Osteocyte (in vitro differentiated cells): ENCODE measurements around the gene SBK3. TPM values are rescaled to one million over a fixed set of nuclear protein-coding genes. Genes with fewer than 3 reads are reported as not detected.
A peak's percentile ranks its signal among the peaks of the same experiment; 100 is the strongest.

ENCODE experiments used
- DNase-seq: peaks from one replicate; pipeline ENCODE4 v3.0.0; 2021; ENCODE audit warnings: mixed read lengths; ENCODE audit not compliant: unreplicated experiment; ENCODE audit errors: extremely low spot score
- H3K27ac Mint-ChIP-seq: one replicate; pipeline ENCODE4 v1.8.0; 2021; ENCODE audit warnings: mild to moderate bottlenecking, mixed read lengths; ENCODE audit not compliant: unreplicated experiment
- H3K27me3 Mint-ChIP-seq: one replicate; pipeline ENCODE4 v1.8.0; 2021; ENCODE audit warnings: mixed read lengths; ENCODE audit not compliant: unreplicated experiment
- H3K36me3 Mint-ChIP-seq: one replicate; pipeline ENCODE4 v1.8.0; 2021; ENCODE audit warnings: mixed read lengths; ENCODE audit not compliant: unreplicated experiment
- H3K4me1 Mint-ChIP-seq: one replicate; pipeline ENCODE4 v1.8.0; 2021; ENCODE audit warnings: mixed read lengths; ENCODE audit not compliant: unreplicated experiment
- H3K4me3 Mint-ChIP-seq: one replicate; pipeline ENCODE4 v1.8.0; 2021; ENCODE audit warnings: mild to moderate bottlenecking, moderate library complexity, mixed read lengths; ENCODE audit not compliant: unreplicated experiment
- H3K9me3 Mint-ChIP-seq: one replicate; pipeline ENCODE4 v1.8.0; 2021; ENCODE audit warnings: mixed read lengths; ENCODE audit not compliant: unreplicated experiment
- total RNA-seq: library from RNA; stranded (reverse); gene quantifications from 2 replicates; pipeline ENCODE4 v1.2.1, GENCODE V29; 2021
- TF ChIP-seq, protein P1 (sequence below): fragments of 200-600 bp; sonication (generic); IDR thresholded peaks from 2 replicates; pipeline ENCODE4 v1.5.0; 2021; ENCODE audit warnings: antibody characterized with exemption, mild to moderate bottlenecking, moderate library complexity

SBK3 gene
- total RNA-seq, 1 donor from 2014 or later: not detected

DNA sequence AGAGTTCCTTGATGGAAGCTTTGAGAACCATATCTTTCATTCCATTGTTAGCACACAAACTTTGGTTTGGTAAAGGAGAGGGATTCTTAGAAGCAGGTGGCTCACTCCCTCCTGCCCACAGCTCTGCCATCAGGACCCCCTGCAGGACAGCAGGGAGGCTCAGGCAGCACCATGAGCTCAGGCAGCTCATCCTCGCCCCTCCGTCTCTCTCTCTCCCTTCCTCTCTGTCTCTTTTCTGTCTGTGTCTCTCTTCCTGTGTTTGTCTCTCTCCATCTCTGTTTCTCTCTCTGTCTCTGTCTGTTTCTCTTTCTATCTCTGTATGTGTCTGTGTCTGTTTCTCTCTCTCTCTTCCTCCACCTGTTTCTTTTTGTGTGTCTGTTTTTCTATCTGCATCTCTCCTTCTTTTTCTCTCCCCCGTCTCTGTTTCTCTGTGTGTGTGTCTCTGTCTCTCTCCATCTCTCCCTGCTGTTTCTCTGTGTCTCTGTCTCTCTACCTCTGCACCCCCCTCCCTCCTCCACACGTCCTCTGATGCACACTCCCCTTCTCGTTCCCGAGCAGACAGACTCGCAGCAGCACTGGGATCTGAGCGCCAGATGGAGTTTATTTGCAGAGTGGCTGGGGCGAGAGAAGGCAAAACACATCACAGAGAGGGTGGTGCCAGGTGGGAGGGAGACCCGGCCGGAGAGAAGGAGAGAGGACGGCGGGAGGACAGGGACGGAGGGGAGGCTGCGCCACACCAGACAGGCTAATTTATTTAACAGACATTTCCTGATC lies 17.1 kb downstream of the SBK3 start:
- no peaks in the 10 kb centered on the region for H3K9me3 Mint-ChIP-seq
- H3K27ac Mint-ChIP-seq: no peak overlapping the region
- no peak for DNase-seq
- H3K36me3 Mint-ChIP-seq: no peaks in the 10 kb centered on the region
- no peak overlapping the region for H3K4me3 Mint-ChIP-seq
- H3K27me3 Mint-ChIP-seq: no peaks in the 10 kb centered on the region
- peaks cover 2% of the 10 kb centered on the region for H3K4me1 Mint-ChIP-seq
- TF ChIP-seq, protein P1, sequence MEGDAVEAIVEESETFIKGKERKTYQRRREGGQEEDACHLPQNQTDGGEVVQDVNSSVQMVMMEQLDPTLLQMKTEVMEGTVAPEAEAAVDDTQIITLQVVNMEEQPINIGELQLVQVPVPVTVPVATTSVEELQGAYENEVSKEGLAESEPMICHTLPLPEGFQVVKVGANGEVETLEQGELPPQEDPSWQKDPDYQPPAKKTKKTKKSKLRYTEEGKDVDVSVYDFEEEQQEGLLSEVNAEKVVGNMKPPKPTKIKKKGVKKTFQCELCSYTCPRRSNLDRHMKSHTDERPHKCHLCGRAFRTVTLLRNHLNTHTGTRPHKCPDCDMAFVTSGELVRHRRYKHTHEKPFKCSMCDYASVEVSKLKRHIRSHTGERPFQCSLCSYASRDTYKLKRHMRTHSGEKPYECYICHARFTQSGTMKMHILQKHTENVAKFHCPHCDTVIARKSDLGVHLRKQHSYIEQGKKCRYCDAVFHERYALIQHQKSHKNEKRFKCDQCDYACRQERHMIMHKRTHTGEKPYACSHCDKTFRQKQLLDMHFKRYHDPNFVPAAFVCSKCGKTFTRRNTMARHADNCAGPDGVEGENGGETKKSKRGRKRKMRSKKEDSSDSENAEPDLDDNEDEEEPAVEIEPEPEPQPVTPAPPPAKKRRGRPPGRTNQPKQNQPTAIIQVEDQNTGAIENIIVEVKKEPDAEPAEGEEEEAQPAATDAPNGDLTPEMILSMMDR: peak; percentile 39

- H3K4me1 Mint-ChIP-seq: peaks cover 2% of the 10 kb centered on the region
- no peak for DNase-seq
- no peaks in the 10 kb centered on the region for H3K27me3 Mint-ChIP-seq
- TF ChIP-seq, protein P1: no peak
- H3K4me3 Mint-ChIP-seq: no peak overlapping the region
- H3K9me3 Mint-ChIP-seq: no peaks in the 10 kb centered on the region
- H3K36me3 Mint-ChIP-seq: no peaks in the 10 kb centered on the region
- H3K27ac Mint-ChIP-seq: no peak overlapping the region
Observed at GRCh38 chr19:55527197-55528029, 17.9 kb downstream of the SBK3 start.

- H3K27me3 Mint-ChIP-seq: no peaks in the 10 kb centered on the region
- H3K4me3 Mint-ChIP-seq: no peak overlapping the region
- TF ChIP-seq, protein P1: no peak
- DNase-seq: no peak
- no peaks in the 10 kb centered on the region for H3K36me3 Mint-ChIP-seq
- H3K4me1 Mint-ChIP-seq: peaks cover 5% of the 10 kb centered on the region
- H3K9me3 Mint-ChIP-seq: no peaks in the 10 kb centered on the region
- H3K27ac Mint-ChIP-seq: no peak overlapping the region
Observed at GRCh38 chr19:55526216-55527196, 18.8 kb downstream of the SBK3 start.

DNA sequence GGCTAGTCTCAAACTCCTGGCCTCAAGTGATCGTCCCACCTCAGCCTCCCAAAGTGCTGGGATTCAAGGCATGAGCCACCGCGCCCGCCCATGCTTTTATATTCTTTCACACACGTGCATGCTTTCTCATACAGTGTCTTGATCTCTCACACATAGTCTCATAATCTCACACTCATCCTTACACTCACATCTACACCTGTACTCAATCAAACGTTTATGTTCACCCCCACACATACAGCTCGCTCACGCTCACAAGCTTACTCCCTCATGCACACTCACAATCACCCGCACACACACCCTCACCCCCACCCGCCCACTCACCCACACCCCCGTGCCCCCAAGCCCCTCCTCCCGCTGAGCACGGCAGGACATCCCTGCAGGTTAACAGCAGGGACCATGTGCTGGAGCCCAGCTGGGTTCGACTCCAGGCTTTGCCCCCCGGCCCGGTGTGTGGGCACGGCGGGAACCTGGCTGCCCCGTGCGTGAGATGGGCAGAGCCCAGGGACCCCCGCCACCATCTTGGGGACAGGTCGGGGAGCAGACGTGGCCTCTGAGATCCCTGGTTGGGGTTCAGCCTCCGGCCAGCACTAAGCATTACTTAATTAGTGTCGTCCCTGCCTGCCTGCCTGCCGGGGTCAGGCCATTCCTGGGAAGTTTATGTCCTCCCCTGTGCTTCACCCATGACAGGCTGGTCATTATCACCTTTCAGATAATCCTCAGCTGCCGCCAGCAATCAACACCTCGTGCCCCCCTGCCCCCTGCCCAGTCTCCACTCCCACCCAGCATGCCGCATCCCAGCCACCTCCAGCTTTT lies 19.8 kb downstream of the SBK3 start:
- no peak overlapping the region for H3K27ac Mint-ChIP-seq
- no peak overlapping the region for H3K4me3 Mint-ChIP-seq
- no peaks in the 10 kb centered on the region for H3K9me3 Mint-ChIP-seq
- H3K36me3 Mint-ChIP-seq: no peaks in the 10 kb centered on the region
- H3K27me3 Mint-ChIP-seq: no peaks in the 10 kb centered on the region
- DNase-seq: no peak
- TF ChIP-seq, protein P1: no peak
- peaks cover 7% of the 10 kb centered on the region for H3K4me1 Mint-ChIP-seq
